Liver (tissue), 9 donors: ENCODE results near the gene SERPINE2. TPM values are rescaled to one million over a fixed set of nuclear protein-coding genes. Genes with fewer than 3 reads are reported as not detected.

ENCODE experiments used
- DNase-seq: peaks from one replicate; pipeline ENCODE4 v3.0.0-alpha.2; 2017; ENCODE audit warnings: low spot score
- H3K27ac ChIP-seq, 2 donors: one replicate each; pipeline ENCODE4 v1.7.0; 2013; ENCODE audit warnings: inconsistent platforms in 2 of 2, low read length in 2 of 2, control low read depth in 1 of 2, low read depth in 1 of 2, mild to moderate bottlenecking in 1 of 2
- H3K27me3 ChIP-seq, 4 donors: one replicate each; pipeline versions ENCODE4 v1.6.1 to v1.7.0; 2013; ENCODE audit warnings: low read length in 3 of 4, inconsistent platforms in 1 of 4, mild to moderate bottlenecking in 1 of 4, moderate library complexity in 1 of 4; ENCODE audit not compliant: control insufficient read depth in 4 of 4, insufficient read depth in 4 of 4
- H3K36me3 ChIP-seq, 4 donors: one replicate each; pipeline versions ENCODE4 v1.6.1 to v1.7.0; 2013; ENCODE audit warnings: low read length in 3 of 4, mild to moderate bottlenecking in 3 of 4, low read depth in 1 of 4, moderate library complexity in 1 of 4; ENCODE audit not compliant: control insufficient read depth in 4 of 4, insufficient read depth in 3 of 4
- H3K4me1 ChIP-seq, 4 donors: one replicate each; pipeline versions ENCODE4 v1.6.1 to v1.7.0; 2013; ENCODE audit warnings: low read length in 3 of 4, mild to moderate bottlenecking in 3 of 4, moderate library complexity in 1 of 4; ENCODE audit not compliant: control insufficient read depth in 4 of 4, insufficient read depth in 4 of 4
- H3K4me3 ChIP-seq, 3 donors: one replicate each; pipeline versions ENCODE4 v1.6.1 to v1.7.0; 2013; ENCODE audit warnings: low read length in 3 of 3, control low read depth in 1 of 3, low read depth in 1 of 3, mild to moderate bottlenecking in 1 of 3
- H3K9ac ChIP-seq, 2 donors: one replicate each; pipeline ENCODE4 v1.7.0; 2013; ENCODE audit warnings: low read length in 2 of 2, mild to moderate bottlenecking in 2 of 2, moderate library complexity in 2 of 2, control low read depth in 1 of 2, low read depth in 1 of 2
- H3K9me3 ChIP-seq, 4 donors: one replicate each; pipeline versions ENCODE4 v1.6.1 to v1.7.0; 2013; ENCODE audit warnings: low read length in 3 of 4; ENCODE audit not compliant: control insufficient read depth in 4 of 4
- GABPA ChIP-seq, 2 donors: IDR thresholded peaks in 1 of 2; conservative IDR thresholded peaks in 1 of 2; 2 replicates each; pipeline ENCODE4 v1.6.1; 2016; ENCODE audit warnings: antibody characterized with exemption in 2 of 2, mild to moderate bottlenecking in 1 of 2, moderate library complexity in 1 of 2
- HNF4A ChIP-seq, 2 donors: conservative IDR thresholded peaks; 2 replicates each; pipeline ENCODE4 v1.6.1; 2016; ENCODE audit warnings: antibody characterized with exemption in 2 of 2, mild to moderate bottlenecking in 2 of 2
- HNF4G ChIP-seq: IDR thresholded peaks from 2 replicates; pipeline ENCODE4 v1.6.1; 2016; ENCODE audit warnings: antibody characterized with exemption
- JUND ChIP-seq, 2 donors: IDR thresholded peaks; 2 replicates each; pipeline ENCODE4 v1.6.1; 2016; ENCODE audit warnings: antibody characterized with exemption in 2 of 2
- NR2F2 ChIP-seq: IDR thresholded peaks from 2 replicates; pipeline ENCODE4 v1.6.1; 2016; ENCODE audit warnings: antibody characterized with exemption
- RAD21 ChIP-seq, 2 donors: IDR thresholded peaks; 2 replicates each; pipeline ENCODE4 v1.6.1; 2016; ENCODE audit warnings: antibody characterized with exemption in 2 of 2, mild to moderate bottlenecking in 2 of 2
- SP1 ChIP-seq: IDR thresholded peaks from 2 replicates; pipeline ENCODE4 v1.6.1; 2018; ENCODE audit warnings: antibody characterized with exemption, mild to moderate bottlenecking
- TAF1 ChIP-seq: conservative IDR thresholded peaks from 2 replicates; pipeline ENCODE4 v1.6.1; 2016; ENCODE audit warnings: antibody characterized with exemption, mild to moderate bottlenecking
- YY1 ChIP-seq: IDR thresholded peaks from 2 replicates; pipeline ENCODE4 v1.6.1; 2016; ENCODE audit warnings: antibody characterized with exemption, mild to moderate bottlenecking
- WGBS: extraction: QIAGEN DNeasy Blood & Tissue Kit; methylation state at CpG from one replicate; pipeline ENCODE4 v1.1.7; 2013; 5-methylcytosine and 5-hydroxymethylcytosine counted together
- polyA plus RNA-seq, 2 donors: library from polyadenylated mRNA; stranded (reverse) in 1 of 2; unstranded in 1 of 2; fragments of 200-250 nt in 1 of 2; fragments of >200 nt in 1 of 2; fragmentation: Nextera tagmentation in 1 of 2; extraction: Ambion mirVana in 1 of 2; gene quantifications; one replicate each; pipeline versions ENCODE4 v1.2.1 to v1.2.3, GENCODE V29; 2013 to 2015
- total RNA-seq, 2 donors: library from RNA; depleted of rRNA; stranded (reverse); fragments of >200 nt; gene quantifications; one replicate each; pipeline ENCODE4 v1.2.3, GENCODE V29; 2014
- TF ChIP-seq, protein P1 (sequence below): IDR thresholded peaks from 2 replicates; pipeline ENCODE4 v1.6.1; 2016; ENCODE audit warnings: antibody characterized with exemption
- TF ChIP-seq, protein P2 (sequence below): IDR thresholded peaks from 2 replicates; pipeline ENCODE4 v1.6.1; 2016; ENCODE audit warnings: antibody characterized with exemption
- TF ChIP-seq, protein P3 (sequence below): IDR thresholded peaks from 2 replicates; pipeline ENCODE4 v1.6.1; 2016; ENCODE audit warnings: antibody characterized with exemption
- TF ChIP-seq, protein P4 (sequence below): IDR thresholded peaks from 2 replicates; pipeline ENCODE4 v1.6.1; 2016; ENCODE audit warnings: antibody characterized with exemption, mild to moderate bottlenecking
- donor health status: healthy.
- donor health status: healthy.
- donor health status: healthy.
- donor health status: healthy.
- donor health status: healthy.

Gene SERPINE2
- total and polyA plus RNA-seq, 4 donors = 0.92 to 4.8 (median 2.3) TPM

- WGBS = 86% methylated on average over 6 of the region's 6 CpGs
- TF ChIP-seq, protein P1, sequence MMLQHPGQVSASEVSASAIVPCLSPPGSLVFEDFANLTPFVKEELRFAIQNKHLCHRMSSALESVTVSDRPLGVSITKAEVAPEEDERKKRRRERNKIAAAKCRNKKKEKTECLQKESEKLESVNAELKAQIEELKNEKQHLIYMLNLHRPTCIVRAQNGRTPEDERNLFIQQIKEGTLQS = no peak
- TF ChIP-seq, protein P2, sequence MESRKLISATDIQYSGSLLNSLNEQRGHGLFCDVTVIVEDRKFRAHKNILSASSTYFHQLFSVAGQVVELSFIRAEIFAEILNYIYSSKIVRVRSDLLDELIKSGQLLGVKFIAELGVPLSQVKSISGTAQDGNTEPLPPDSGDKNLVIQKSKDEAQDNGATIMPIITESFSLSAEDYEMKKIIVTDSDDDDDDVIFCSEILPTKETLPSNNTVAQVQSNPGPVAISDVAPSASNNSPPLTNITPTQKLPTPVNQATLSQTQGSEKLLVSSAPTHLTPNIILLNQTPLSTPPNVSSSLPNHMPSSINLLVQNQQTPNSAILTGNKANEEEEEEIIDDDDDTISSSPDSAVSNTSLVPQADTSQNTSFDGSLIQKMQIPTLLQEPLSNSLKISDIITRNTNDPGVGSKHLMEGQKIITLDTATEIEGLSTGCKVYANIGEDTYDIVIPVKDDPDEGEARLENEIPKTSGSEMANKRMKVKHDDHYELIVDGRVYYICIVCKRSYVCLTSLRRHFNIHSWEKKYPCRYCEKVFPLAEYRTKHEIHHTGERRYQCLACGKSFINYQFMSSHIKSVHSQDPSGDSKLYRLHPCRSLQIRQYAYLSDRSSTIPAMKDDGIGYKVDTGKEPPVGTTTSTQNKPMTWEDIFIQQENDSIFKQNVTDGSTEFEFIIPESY = no peak
- no peak for TF ChIP-seq RAD21 (IDR thresholded peaks at IDR 0.05)
- TF ChIP-seq TAF1 = no peak
- no peak for TF ChIP-seq GABPA (IDR thresholded peaks at IDR 0.05 in 1 of 2, conservative IDR thresholded peaks at IDR 0.05 in 1 of 2)
- TF ChIP-seq, protein P3, sequence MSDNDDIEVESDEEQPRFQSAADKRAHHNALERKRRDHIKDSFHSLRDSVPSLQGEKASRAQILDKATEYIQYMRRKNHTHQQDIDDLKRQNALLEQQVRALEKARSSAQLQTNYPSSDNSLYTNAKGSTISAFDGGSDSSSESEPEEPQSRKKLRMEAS = no peak
- TF ChIP-seq JUND (IDR thresholded peaks at IDR 0.05) = no peak
- TF ChIP-seq YY1 = no peak
- Histone ChIP-seq H3K9ac (no peak overlapping the region), H3K4me1 (peaks cover 2 to 18% (median 17%) of the 10 kb centered on the region in 4 donors), H3K36me3 (no peaks in the 10 kb centered on the region), H3K27me3 (peaks cover 0 to 9% (median 4%) of the 10 kb centered on the region in 4 donors), H3K4me3 (no peak overlapping the region), H3K9me3 (no peaks in the 10 kb centered on the region), H3K27ac (no peak overlapping the region)
- no peak for DNase-seq
These were observed 2.5 kb upstream of the SERPINE2 start for GRCh38 chr2:224041554-224041953.

- no peak for TF ChIP-seq HNF4A (conservative IDR thresholded peaks at IDR 0.05)
- no peak for TF ChIP-seq YY1
- TF ChIP-seq, protein P2 = no peak
- TF ChIP-seq, protein P4, sequence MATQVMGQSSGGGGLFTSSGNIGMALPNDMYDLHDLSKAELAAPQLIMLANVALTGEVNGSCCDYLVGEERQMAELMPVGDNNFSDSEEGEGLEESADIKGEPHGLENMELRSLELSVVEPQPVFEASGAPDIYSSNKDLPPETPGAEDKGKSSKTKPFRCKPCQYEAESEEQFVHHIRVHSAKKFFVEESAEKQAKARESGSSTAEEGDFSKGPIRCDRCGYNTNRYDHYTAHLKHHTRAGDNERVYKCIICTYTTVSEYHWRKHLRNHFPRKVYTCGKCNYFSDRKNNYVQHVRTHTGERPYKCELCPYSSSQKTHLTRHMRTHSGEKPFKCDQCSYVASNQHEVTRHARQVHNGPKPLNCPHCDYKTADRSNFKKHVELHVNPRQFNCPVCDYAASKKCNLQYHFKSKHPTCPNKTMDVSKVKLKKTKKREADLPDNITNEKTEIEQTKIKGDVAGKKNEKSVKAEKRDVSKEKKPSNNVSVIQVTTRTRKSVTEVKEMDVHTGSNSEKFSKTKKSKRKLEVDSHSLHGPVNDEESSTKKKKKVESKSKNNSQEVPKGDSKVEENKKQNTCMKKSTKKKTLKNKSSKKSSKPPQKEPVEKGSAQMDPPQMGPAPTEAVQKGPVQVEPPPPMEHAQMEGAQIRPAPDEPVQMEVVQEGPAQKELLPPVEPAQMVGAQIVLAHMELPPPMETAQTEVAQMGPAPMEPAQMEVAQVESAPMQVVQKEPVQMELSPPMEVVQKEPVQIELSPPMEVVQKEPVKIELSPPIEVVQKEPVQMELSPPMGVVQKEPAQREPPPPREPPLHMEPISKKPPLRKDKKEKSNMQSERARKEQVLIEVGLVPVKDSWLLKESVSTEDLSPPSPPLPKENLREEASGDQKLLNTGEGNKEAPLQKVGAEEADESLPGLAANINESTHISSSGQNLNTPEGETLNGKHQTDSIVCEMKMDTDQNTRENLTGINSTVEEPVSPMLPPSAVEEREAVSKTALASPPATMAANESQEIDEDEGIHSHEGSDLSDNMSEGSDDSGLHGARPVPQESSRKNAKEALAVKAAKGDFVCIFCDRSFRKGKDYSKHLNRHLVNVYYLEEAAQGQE = no peak
- no peak for TF ChIP-seq SP1
- TF ChIP-seq TAF1 = no peak
- TF ChIP-seq NR2F2 = no peak
- TF ChIP-seq, protein P1 = no peak
- TF ChIP-seq HNF4G = no peak
- no peak overlapping the region for H3K27ac ChIP-seq
- no peaks in the 10 kb centered on the region for H3K9me3 ChIP-seq
- H3K4me1 ChIP-seq = peaks cover 2 to 18% (median 17%) of the 10 kb centered on the region in 4 donors
- no peak overlapping the region for H3K4me3 ChIP-seq
- H3K9ac ChIP-seq = no peak overlapping the region
- no peaks in the 10 kb centered on the region for H3K36me3 ChIP-seq
- WGBS = 60% methylated on average over 3 of the region's 3 CpGs
- H3K27me3 ChIP-seq = peaks cover 0 to 11% (median 4%) of the 10 kb centered on the region in 4 donors
- DNase-seq = no peak
These were observed 1.7 kb upstream of the SERPINE2 start for GRCh38 chr2:224040753-224041152.
